Ascending aorta (tissue), 2 donors: Measurements from ENCODE around the gene PDE7B. TPM values are rescaled to one million over a fixed set of nuclear protein-coding genes. Genes with fewer than 3 reads are reported as not detected.

Source experiments
- DNase-seq, 2 donors: peaks; one replicate each; pipeline ENCODE4 v3.0.0-alpha.2; 2019; ENCODE audit warnings: low spot score in 2 of 2
- H3K27ac ChIP-seq, 2 donors: fragments of 200-600 bp; sonication (generic); one replicate each; pipeline ENCODE4 v1.5.1; 2016 to 2017; ENCODE audit warnings: mild to moderate bottlenecking in 1 of 2
- H3K27me3 ChIP-seq: fragments of 200-600 bp; sonication (generic); one replicate; pipeline ENCODE4 v1.5.1; 2017
- H3K36me3 ChIP-seq, 2 donors: fragments of 200-600 bp; sonication (generic); one replicate each; pipeline ENCODE4 v1.5.1; 2016
- H3K4me1 ChIP-seq, 2 donors: fragments of 200-600 bp; sonication (generic); one replicate each; pipeline ENCODE4 v1.5.1; 2016 to 2017; ENCODE audit warnings: mild to moderate bottlenecking in 1 of 2
- H3K4me3 ChIP-seq, 2 donors: fragments of 200-600 bp; sonication (generic); one replicate each; pipeline ENCODE4 v1.5.1; 2016 to 2017; ENCODE audit warnings: mild to moderate bottlenecking in 1 of 2
- H3K9me3 ChIP-seq, 2 donors: fragments of 200-600 bp; sonication (generic); one replicate each; pipeline ENCODE4 v1.5.1; 2016
- intact Hi-C: fragments of 100-400 bp; cut with DNase I; formaldehyde crosslinking; loops from one replicate; pipeline ENCODE4 v1.15.1; 2023
- total RNA-seq: library from RNA; depleted of rRNA; stranded (reverse); fragments of >200 nt; gene quantifications from one replicate; pipeline ENCODE4 v1.1.0, GENCODE V29; 2016
- TF ChIP-seq, protein P1 (sequence below), 3 experiments: fragments of 200-600 bp in 2 of 3; fragments of 450-650 bp in 1 of 3; sonication (generic) in 2 of 3; IDR thresholded peaks; one replicate each; pipeline ENCODE4 v1.5.1; 2016 to 2019; ENCODE audit warnings: antibody characterized with exemption in 3 of 3, mild to moderate bottlenecking in 1 of 3, moderate library complexity in 1 of 3

PDE7B gene
- total RNA-seq, 1 donor from 2014 or later: 6.0 TPM

GRCh38 chr6:135813401-135813800 lies 38.1 kb upstream of the PDE7B start:
- Histone ChIP-seq H3K36me3 (no peaks in the 10 kb centered on the region), H3K4me3 (no peak overlapping the region), H3K27me3 (no peaks in the 10 kb centered on the region), H3K9me3 (no peaks in the 10 kb centered on the region), H3K4me1 (no peaks in the 10 kb centered on the region), H3K27ac (no peak overlapping the region)
- TF ChIP-seq, protein P1, sequence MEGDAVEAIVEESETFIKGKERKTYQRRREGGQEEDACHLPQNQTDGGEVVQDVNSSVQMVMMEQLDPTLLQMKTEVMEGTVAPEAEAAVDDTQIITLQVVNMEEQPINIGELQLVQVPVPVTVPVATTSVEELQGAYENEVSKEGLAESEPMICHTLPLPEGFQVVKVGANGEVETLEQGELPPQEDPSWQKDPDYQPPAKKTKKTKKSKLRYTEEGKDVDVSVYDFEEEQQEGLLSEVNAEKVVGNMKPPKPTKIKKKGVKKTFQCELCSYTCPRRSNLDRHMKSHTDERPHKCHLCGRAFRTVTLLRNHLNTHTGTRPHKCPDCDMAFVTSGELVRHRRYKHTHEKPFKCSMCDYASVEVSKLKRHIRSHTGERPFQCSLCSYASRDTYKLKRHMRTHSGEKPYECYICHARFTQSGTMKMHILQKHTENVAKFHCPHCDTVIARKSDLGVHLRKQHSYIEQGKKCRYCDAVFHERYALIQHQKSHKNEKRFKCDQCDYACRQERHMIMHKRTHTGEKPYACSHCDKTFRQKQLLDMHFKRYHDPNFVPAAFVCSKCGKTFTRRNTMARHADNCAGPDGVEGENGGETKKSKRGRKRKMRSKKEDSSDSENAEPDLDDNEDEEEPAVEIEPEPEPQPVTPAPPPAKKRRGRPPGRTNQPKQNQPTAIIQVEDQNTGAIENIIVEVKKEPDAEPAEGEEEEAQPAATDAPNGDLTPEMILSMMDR (IDR thresholded peaks at IDR 0.05): no peak
- intact Hi-C loops: no loop called here
- DNase-seq: no peak

- intact Hi-C loops: no loop called here
- H3K4me3 ChIP-seq: no peak overlapping the region
- H3K27ac ChIP-seq: no peak overlapping the region
- no peaks in the 10 kb centered on the region for H3K27me3 ChIP-seq
- no peaks in the 10 kb centered on the region for H3K4me1 ChIP-seq
- no peaks in the 10 kb centered on the region for H3K9me3 ChIP-seq
- no peaks in the 10 kb centered on the region for H3K36me3 ChIP-seq
- DNase-seq: no peak
- TF ChIP-seq, protein P1 (IDR thresholded peaks at IDR 0.05): no peak
These were observed 37.5 kb upstream of the PDE7B start for GRCh38 chr6:135814043-135814442.

DNA sequence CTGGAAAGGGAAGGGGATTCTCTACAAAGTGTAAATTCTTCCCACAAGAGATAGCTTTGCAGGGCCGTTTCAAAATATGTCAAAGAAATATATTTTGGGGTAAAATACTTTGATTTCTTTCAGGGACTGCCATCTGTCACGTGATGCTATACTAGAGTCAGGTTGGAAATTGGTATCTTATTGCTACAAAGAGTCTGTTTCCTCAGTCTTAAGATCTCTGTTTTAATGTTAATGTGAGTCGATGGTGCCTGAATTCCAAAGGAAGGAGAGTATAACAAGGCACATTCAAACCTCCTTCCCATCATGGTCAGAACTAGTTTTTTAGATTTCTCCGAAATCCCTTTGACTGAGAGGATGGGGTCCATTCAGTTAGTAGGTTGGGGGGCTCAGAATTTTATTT lies 36.3 kb upstream of the PDE7B start:
- Histone ChIP-seq H3K9me3 (no peaks in the 10 kb centered on the region), H3K4me1 (no peaks in the 10 kb centered on the region), H3K27ac (no peak overlapping the region), H3K36me3 (no peaks in the 10 kb centered on the region), H3K4me3 (no peak overlapping the region), H3K27me3 (no peaks in the 10 kb centered on the region)
- TF ChIP-seq, protein P1 (IDR thresholded peaks at IDR 0.05): no peak
- intact Hi-C loops: no loop called here
- no peak for DNase-seq

DNA sequence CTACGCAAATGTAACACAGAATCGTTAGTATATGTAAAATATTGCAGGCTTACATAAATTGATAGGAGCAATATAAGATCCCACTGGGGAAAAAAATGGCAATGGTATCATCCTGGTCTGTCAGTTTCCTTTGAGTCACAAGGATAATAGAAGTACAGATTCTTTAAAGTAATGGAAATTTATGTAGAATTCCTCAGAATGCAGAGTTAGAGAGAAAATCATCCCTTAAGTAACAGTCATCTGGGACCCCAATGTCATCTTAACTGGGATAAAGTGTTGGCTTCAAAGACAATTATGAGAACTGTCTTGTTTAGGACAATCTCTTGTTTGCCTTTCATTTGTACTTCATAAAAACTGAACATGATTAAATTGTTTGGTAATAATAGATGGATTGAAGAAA lies 34.5 kb upstream of the PDE7B start:
- intact Hi-C loops: no loop called here
- TF ChIP-seq, protein P1 (IDR thresholded peaks at IDR 0.05): no peak
- H3K36me3 ChIP-seq: no peaks in the 10 kb centered on the region

GRCh38 chr6:135819665-135820064 lies 31.8 kb upstream of the PDE7B start:
- Histone ChIP-seq H3K27me3 (no peaks in the 10 kb centered on the region), H3K4me1 (no peaks in the 10 kb centered on the region), H3K27ac (no peak overlapping the region), H3K4me3 (no peak overlapping the region), H3K9me3 (no peaks in the 10 kb centered on the region), H3K36me3 (no peaks in the 10 kb centered on the region)
- no peak for DNase-seq
- intact Hi-C loops: no loop called here
- TF ChIP-seq, protein P1 (IDR thresholded peaks at IDR 0.05): no peak

More for the DNA sequence above, 34.5 kb upstream of the PDE7B start:
- Histone ChIP-seq H3K27me3 (no peaks in the 10 kb centered on the region), H3K4me1 (no peaks in the 10 kb centered on the region), H3K27ac (no peak overlapping the region), H3K9me3 (no peaks in the 10 kb centered on the region), H3K4me3 (no peak overlapping the region)
- DNase-seq: no peak

DNA sequence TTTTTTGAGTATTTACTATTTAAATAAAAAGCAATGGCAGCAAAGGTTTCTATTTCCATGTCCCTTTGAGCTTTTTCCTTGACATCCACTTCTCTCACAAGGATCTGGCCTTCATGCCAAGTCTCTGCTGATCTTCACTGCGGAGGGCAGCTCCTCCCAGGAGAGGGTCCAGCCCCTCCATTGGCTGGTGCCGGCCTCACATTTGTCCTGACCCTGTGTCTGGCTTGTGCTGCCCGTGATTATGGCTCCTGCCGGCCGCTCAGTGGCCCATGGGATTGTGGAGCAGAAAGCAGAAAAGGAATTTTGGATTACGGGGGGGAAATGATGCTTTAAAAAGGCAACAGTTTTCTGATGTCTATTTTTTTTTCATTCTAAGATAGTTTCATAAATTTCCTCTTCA lies 31.2 kb upstream of the PDE7B start:
- no peaks in the 10 kb centered on the region for H3K36me3 ChIP-seq
- TF ChIP-seq, protein P1 (IDR thresholded peaks at IDR 0.05): no peak
- no peak for DNase-seq
- H3K27me3 ChIP-seq: no peaks in the 10 kb centered on the region
- H3K9me3 ChIP-seq: no peaks in the 10 kb centered on the region
- no peaks in the 10 kb centered on the region for H3K4me1 ChIP-seq
- no peak overlapping the region for H3K4me3 ChIP-seq
- intact Hi-C loops: no loop called here
- H3K27ac ChIP-seq: no peak overlapping the region
